ENCODE data around the gene SLC9A8. TPM values are rescaled to one million over a fixed set of nuclear protein-coding genes. Genes with fewer than 3 reads are reported as not detected.

Gene SLC9A8
- total RNA-seq, 1 donor from 2014 or later = 5.2 TPM

DNA sequence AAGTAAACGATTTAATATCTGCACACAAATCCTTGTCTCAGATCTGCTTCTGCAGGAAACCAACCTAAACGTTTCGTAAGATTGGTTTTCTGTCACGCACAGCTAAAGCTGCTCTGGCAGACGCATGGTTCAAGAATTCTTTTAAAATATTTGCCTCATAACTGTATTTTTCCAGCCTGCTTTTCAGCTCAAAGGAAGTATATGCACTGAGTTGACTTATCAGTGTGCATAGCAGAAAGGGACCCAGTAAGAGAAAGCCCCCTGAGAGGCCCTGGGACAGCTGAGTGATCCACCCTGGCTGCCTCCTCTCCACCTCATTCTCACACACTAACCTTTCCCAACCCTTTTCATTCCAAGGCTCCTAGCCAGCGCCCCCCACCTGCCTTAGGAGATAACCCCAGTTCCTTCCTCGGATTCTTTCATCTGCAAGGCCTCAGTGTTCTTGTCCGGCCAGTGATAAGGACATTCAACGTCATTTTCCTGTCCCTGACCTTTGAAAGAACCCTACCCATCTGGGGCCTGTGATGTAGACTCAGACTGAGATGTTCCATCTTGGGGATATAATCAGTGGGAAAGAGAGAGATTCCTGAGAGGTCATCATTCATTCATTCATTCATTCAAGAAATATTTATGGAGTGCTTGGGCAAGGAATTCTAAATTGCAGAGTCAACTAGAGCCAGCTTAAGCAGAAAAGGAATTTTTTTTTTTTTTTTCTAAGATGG is 22.4 kb upstream of the SLC9A8 start:
- no peak for DNase-seq (ENCODE audit: low spot score)
- TF ChIP-seq CTCF (IDR thresholded peaks at IDR 0.05) = no peak
- Mint-ChIP-seq H3K4me1 (ENCODE audit: low read depth) (peaks cover 10% of the 10 kb centered on the region), H3K4me3 (ENCODE audit: unreplicated experiment) (no peak overlapping the region), H3K27ac (ENCODE audit: unreplicated experiment) (peak overlapping the region; percentile 83), H3K27me3 (ENCODE audit: low read depth) (peaks cover 2% of the 10 kb centered on the region), H3K36me3 (ENCODE audit: low read depth) (no peaks in the 10 kb centered on the region), H3K9me3 (ENCODE audit: low read depth) (no peaks in the 10 kb centered on the region)

DNA sequence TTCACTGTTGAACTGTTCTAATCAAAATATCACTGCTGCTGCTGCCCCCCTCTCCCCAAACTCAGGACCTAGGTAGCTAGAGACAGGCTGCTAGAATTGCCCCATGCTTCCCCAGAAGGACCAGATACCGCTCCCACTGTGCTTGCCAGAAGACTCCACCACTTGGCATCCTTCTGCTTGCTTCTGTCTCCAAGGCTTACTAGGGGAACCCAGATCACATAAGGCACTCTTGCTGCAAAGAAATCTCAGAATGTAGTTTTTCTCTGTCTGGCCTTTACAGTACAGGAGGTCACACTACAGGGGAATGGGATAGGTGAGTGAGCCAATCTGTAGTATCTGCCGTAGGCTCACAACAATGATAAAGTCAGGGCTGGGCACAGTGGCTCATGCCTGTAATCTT is 21.5 kb upstream of the SLC9A8 start:
- H3K4me1 Mint-ChIP-seq (ENCODE audit: low read depth) = peaks cover 10% of the 10 kb centered on the region
- DNase-seq (ENCODE audit: low spot score) = no peak
- no peak overlapping the region for H3K4me3 Mint-ChIP-seq (ENCODE audit: unreplicated experiment)
- H3K36me3 Mint-ChIP-seq (ENCODE audit: low read depth) = no peaks in the 10 kb centered on the region
- no peak for TF ChIP-seq CTCF (IDR thresholded peaks at IDR 0.05)
- H3K9me3 Mint-ChIP-seq (ENCODE audit: low read depth) = no peaks in the 10 kb centered on the region
- H3K27me3 Mint-ChIP-seq (ENCODE audit: low read depth) = peaks cover 2% of the 10 kb centered on the region
- H3K27ac Mint-ChIP-seq (ENCODE audit: unreplicated experiment) = no peak overlapping the region

DNA sequence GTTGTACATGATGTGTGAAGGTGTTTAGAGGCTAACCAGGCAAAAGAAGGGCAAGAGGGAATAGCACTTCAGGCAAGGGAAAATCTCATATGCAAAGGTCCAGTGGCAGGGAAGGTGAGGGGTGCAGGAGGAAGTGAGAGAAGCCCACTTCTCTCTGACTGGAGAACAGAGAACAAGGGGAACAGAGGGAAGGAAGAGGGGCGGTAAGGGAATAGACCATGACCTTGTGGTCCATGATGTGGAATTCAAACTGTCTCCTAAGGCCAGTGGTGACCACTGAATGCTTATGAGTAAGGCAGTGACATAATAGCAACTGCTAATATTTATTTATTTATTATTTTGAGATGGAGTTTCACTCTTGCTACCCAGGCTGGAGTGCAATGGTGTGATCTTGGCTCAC is 20.6 kb upstream of the SLC9A8 start:
- no peak overlapping the region for H3K4me3 Mint-ChIP-seq (ENCODE audit: unreplicated experiment)
- peaks cover 10% of the 10 kb centered on the region for H3K4me1 Mint-ChIP-seq (ENCODE audit: low read depth)
- no peaks in the 10 kb centered on the region for H3K9me3 Mint-ChIP-seq (ENCODE audit: low read depth)

DNA sequence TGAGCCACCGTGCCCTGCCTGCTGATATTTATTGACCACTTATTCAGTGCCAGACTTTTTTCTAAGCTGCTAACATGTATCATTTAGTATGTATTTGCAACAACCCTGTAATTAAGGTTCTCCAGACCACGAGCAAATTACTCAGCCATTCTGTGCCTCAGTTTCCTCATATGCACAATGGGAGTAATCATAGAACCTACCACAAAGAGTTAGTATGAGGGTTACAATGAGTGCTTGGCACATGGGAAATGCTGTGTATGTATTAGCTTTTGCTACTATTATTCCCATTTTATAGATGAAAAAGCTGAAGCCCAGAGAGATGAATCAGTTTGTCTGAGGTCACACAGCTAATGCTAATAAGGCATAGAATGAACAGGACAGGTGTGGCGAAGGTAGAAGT is 20.0 kb upstream of the SLC9A8 start:
- H3K27ac Mint-ChIP-seq (ENCODE audit: unreplicated experiment) = no peak overlapping the region
- TF ChIP-seq CTCF (IDR thresholded peaks at IDR 0.05) = no peak
- no peaks in the 10 kb centered on the region for H3K36me3 Mint-ChIP-seq (ENCODE audit: low read depth)
- no peaks in the 10 kb centered on the region for H3K9me3 Mint-ChIP-seq (ENCODE audit: low read depth)
- no peak overlapping the region for H3K4me3 Mint-ChIP-seq (ENCODE audit: unreplicated experiment)
- H3K27me3 Mint-ChIP-seq (ENCODE audit: low read depth) = peaks cover 6% of the 10 kb centered on the region
- no peak for DNase-seq (ENCODE audit: low spot score)
- peaks cover 10% of the 10 kb centered on the region for H3K4me1 Mint-ChIP-seq (ENCODE audit: low read depth)

More for the DNA sequence above, 20.6 kb upstream of the SLC9A8 start:
- Mint-ChIP-seq H3K27ac (ENCODE audit: unreplicated experiment) (no peak overlapping the region), H3K27me3 (ENCODE audit: low read depth) (peaks cover 2% of the 10 kb centered on the region), H3K36me3 (ENCODE audit: low read depth) (no peaks in the 10 kb centered on the region)
- DNase-seq (ENCODE audit: low spot score) = no peak
- no peak for TF ChIP-seq CTCF (IDR thresholded peaks at IDR 0.05)

GRCh38 chr20:49794336-49795134 is 18.1 kb upstream of the SLC9A8 start:
- no peaks in the 10 kb centered on the region for H3K36me3 Mint-ChIP-seq (ENCODE audit: low read depth)
- H3K4me1 Mint-ChIP-seq (ENCODE audit: low read depth) = peaks cover 10% of the 10 kb centered on the region
- no peak overlapping the region for H3K27ac Mint-ChIP-seq (ENCODE audit: unreplicated experiment)
- no peak for DNase-seq (ENCODE audit: low spot score)
- TF ChIP-seq CTCF (IDR thresholded peaks at IDR 0.05) = no peak
- H3K4me3 Mint-ChIP-seq (ENCODE audit: unreplicated experiment) = no peak overlapping the region
- peaks cover 11% of the 10 kb centered on the region for H3K27me3 Mint-ChIP-seq (ENCODE audit: low read depth)
- H3K9me3 Mint-ChIP-seq (ENCODE audit: low read depth) = no peaks in the 10 kb centered on the region
